ENCODE measurements around the gene TBC1D22A. TPM values are rescaled to one million over a fixed set of nuclear protein-coding genes. Genes with fewer than 3 reads are reported as not detected.

Gene TBC1D22A
- total RNA-seq, 2 experiments from 2014 or later, result 22.3 to 43.9 TPM

GRCh38 chr22:46860562-46860961 is 98.1 kb downstream of the TBC1D22A start:
- no peaks in the 10 kb centered on the region for H3K9me2 ChIP-seq (ENCODE audit: insufficient read depth, low read length)
- H4K20me1 ChIP-seq (ENCODE audit: insufficient read depth, low read length), result no peaks in the 10 kb centered on the region
- ChIA-PET POLR2A (no interaction called here), CTCF (ENCODE audit: unreplicated experiment) (no interaction called here)
- no peak overlapping the region for H3K4me3 ChIP-seq (ENCODE audit: low read depth, low read length, poor library complexity, severe bottlenecking)
- H3K79me2 ChIP-seq (ENCODE audit: insufficient read depth, low read depth, low read length), result no peaks in the 10 kb centered on the region
- H3K27ac ChIP-seq (ENCODE audit: low read depth, low read length, poor library complexity, severe bottlenecking), result no peak overlapping the region
- no TSS peak for BruUV-seq (replicated peaks)
- DNase-seq (ENCODE audit: low spot score), result no peak
- no peak for TF ChIP-seq EZH2phosphoT487 (IDR thresholded peaks at IDR 0.05; ENCODE audit: borderline replicate concordance, low read depth, low read length)
- TF ChIP-seq, protein P1, sequence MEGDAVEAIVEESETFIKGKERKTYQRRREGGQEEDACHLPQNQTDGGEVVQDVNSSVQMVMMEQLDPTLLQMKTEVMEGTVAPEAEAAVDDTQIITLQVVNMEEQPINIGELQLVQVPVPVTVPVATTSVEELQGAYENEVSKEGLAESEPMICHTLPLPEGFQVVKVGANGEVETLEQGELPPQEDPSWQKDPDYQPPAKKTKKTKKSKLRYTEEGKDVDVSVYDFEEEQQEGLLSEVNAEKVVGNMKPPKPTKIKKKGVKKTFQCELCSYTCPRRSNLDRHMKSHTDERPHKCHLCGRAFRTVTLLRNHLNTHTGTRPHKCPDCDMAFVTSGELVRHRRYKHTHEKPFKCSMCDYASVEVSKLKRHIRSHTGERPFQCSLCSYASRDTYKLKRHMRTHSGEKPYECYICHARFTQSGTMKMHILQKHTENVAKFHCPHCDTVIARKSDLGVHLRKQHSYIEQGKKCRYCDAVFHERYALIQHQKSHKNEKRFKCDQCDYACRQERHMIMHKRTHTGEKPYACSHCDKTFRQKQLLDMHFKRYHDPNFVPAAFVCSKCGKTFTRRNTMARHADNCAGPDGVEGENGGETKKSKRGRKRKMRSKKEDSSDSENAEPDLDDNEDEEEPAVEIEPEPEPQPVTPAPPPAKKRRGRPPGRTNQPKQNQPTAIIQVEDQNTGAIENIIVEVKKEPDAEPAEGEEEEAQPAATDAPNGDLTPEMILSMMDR (conservative IDR thresholded peaks at IDR 0.05; ENCODE audit: low read length), result no peak
- no peaks in the 10 kb centered on the region for H3K9me3 ChIP-seq (ENCODE audit: low read length)
- no peaks in the 10 kb centered on the region for H3K36me3 ChIP-seq (ENCODE audit: insufficient read depth, low read length)
- intact Hi-C loops (cut with micrococcal nuclease; ENCODE audit: unreplicated experiment), result no loop called here
- no peaks in the 10 kb centered on the region for H3K4me1 ChIP-seq (ENCODE audit: insufficient read depth, low read length, poor library complexity, severe bottlenecking)
- H3K4me2 ChIP-seq (ENCODE audit: low read length), result no peak overlapping the region
- no peak overlapping the region for H2AFZ ChIP-seq (ENCODE audit: low read length)

DNA sequence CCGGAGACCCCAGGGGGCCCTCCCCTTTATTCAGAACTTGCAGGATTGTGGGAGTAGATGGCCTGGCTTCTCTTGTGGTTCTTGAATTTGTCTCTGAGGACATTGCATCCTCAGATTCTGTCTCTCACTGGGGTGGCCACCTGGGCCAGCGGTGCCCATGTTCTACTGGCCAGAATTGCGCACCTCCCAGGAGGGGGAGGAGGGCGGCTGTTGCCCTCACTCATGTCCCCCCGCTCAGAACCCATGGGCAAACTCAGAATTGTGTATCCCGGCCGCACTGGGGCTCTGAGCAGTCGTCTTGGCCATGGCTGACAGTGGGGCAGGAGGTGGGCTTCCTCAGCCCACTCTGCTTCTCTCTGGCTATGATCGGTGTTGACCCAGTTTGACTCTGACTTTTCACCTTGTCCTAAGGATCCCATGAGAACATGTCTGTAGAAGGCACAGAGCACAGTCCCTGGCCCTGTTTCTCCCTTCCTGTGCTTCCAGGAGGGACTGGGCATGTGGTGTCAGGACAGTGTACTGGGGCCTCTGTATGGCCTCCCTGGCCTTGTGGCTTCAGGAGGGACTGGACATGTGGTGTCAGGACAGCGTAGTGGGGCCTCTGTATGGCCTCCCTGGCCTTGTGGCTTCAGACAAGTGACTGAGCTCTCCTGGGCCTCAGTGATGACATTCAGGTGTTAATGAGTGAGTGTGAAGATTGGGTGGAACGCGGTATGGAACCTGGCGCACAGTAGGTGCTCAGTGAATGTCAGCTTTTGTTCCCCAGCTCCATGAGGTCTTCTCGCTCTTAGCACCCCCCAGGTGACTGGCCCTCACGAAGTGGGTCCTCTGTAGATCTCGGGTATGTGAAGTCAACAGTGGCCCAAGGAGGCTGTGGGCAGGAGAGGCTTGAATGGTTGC is 99.3 kb downstream of the TBC1D22A start:
- Histone ChIP-seq H3K79me2 (ENCODE audit: insufficient read depth, low read depth, low read length) (no peaks in the 10 kb centered on the region), H2AFZ (ENCODE audit: low read length) (no peak overlapping the region), H4K20me1 (ENCODE audit: insufficient read depth, low read length) (no peaks in the 10 kb centered on the region), H3K4me2 (ENCODE audit: low read length) (no peak overlapping the region), H3K36me3 (ENCODE audit: insufficient read depth, low read length) (no peaks in the 10 kb centered on the region; the same call in 1 of the 2 replicates), H3K4me1 (ENCODE audit: insufficient read depth, low read length, poor library complexity, severe bottlenecking) (no peaks in the 10 kb centered on the region), H3K9me2 (ENCODE audit: insufficient read depth, low read length) (no peaks in the 10 kb centered on the region), H3K9me3 (ENCODE audit: low read length) (no peaks in the 10 kb centered on the region), H3K27ac (ENCODE audit: low read depth, low read length, poor library complexity, severe bottlenecking) (no peak overlapping the region), H3K4me3 (ENCODE audit: low read depth, low read length, poor library complexity, severe bottlenecking) (no peak overlapping the region)
- no peak for DNase-seq (ENCODE audit: low spot score)
- CTCF ChIA-PET (ENCODE audit: unreplicated experiment), result no interaction called here
- BruUV-seq (replicated peaks), result no TSS peak
- intact Hi-C loops (cut with micrococcal nuclease; ENCODE audit: unreplicated experiment), result no loop called here
- TF ChIP-seq EZH2phosphoT487 (IDR thresholded peaks at IDR 0.05; ENCODE audit: borderline replicate concordance, low read depth, low read length), result no peak
- TF ChIP-seq, protein P1 (conservative IDR thresholded peaks at IDR 0.05; ENCODE audit: low read length), result no peak
- POLR2A ChIA-PET, result no interaction called here

All from OCI-LY7 (cell line).